ENCODE results near the gene ZNF354C. TPM values are rescaled to one million over a fixed set of nuclear protein-coding genes. Genes with fewer than 3 reads are reported as not detected.
A peak's percentile ranks its signal among the peaks of the same experiment; 100 is the strongest.

The ZNF354C gene
- 1 to 10 TPM; 3.5 to 4.8 (median 4.4) TPM for total RNA-seq (2021; fragmentation: NEBNext Ultra II Directional; extraction: Animal tissue kit (Norgen Biotek cat#: 25700))
- long read RNA-seq, partial matches to known transcripts, result 0 of 1 reads
- long read RNA-seq, other reads (novel, unspliced or antisense), result 1 of 1 reads

DNA sequence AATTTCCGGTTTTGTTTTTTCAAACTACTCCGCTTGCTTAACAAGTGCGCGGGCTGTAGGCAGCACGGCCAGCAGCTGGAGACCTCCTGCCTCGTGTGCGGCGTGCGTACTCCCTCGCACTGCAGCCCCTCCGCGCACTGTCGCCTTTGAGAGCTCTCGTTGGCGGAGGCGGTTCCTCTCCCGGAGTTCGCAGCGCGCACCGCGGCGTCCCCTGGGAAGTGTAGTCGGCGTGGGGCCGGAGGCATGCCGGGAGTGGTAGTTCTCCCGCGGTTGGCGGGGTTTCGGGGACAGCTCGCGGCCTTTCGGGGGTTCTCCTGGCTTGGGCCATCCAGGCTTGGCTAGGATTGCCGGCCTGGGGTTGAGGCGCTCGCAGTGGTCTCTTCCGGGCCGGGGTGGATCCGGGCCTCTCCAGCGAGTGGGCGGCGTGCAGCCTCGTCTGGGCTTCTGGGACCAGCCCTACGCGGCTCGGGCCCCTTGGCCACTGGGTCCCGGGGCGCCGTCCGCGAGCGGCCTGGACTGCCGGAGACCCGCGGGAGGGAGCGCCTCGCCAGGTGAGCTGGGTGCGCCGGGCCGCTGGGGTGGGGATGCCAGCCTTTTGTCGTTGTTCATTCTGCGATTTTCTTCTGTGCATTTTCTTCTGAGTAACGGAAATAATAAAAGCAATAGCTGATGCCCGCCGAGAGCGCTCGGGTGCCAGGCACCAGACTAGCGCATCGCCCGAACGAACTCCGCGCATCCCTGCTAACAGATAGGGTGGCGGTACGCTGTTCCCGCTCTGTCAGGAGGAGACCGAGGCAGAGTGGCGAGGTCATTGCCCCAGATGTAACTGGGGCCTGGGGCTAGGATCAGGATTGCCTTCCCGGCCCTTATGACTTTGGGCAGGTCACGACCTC is at the start of gene ZNF354C:
TSS of gene ZNF354C (plus strand) at position 258 of the 893 bp plus-strand sequence. CDS start 1,696 bp downstream, outside the sequence.
- Mint-ChIP-seq H3K27me3 (ENCODE audit: insufficient read depth) (no peaks in the 10 kb centered on the region; the same call in 1 of the 2 replicates), H3K27ac (peak within 1 kb of the TSS; percentile 70), H3K9me3 (peaks cover 42% of the 10 kb centered on the region), H3K36me3 (ENCODE audit: low read depth) (peaks cover 47% of the 10 kb centered on the region), H3K4me1 (ENCODE audit: low read depth) (peaks cover 20% of the 10 kb centered on the region; the same call in 1 of the 2 replicates), H3K4me3 (peak within 1 kb of the TSS; percentile 93)
- DNase-seq, result peak; percentile 82
- TF ChIP-seq, protein P1, sequence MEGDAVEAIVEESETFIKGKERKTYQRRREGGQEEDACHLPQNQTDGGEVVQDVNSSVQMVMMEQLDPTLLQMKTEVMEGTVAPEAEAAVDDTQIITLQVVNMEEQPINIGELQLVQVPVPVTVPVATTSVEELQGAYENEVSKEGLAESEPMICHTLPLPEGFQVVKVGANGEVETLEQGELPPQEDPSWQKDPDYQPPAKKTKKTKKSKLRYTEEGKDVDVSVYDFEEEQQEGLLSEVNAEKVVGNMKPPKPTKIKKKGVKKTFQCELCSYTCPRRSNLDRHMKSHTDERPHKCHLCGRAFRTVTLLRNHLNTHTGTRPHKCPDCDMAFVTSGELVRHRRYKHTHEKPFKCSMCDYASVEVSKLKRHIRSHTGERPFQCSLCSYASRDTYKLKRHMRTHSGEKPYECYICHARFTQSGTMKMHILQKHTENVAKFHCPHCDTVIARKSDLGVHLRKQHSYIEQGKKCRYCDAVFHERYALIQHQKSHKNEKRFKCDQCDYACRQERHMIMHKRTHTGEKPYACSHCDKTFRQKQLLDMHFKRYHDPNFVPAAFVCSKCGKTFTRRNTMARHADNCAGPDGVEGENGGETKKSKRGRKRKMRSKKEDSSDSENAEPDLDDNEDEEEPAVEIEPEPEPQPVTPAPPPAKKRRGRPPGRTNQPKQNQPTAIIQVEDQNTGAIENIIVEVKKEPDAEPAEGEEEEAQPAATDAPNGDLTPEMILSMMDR (IDR thresholded peaks at IDR 0.05), result no peak

GRCh38 chr5:179023528-179024189 is 36.5 kb upstream of the ZNF354C start, which contains the start of gene ZNF879:
TSS of gene ZNF879 (plus strand) at chr5:179023804. CDS start at chr5:179025005, 1,201 bp downstream.
- DNase-seq, result peak; percentile 94
- peaks cover 25% of the 10 kb centered on the region for H3K9me3 Mint-ChIP-seq
- TF ChIP-seq, protein P1 (IDR thresholded peaks at IDR 0.05), result no peak
- H3K27me3 Mint-ChIP-seq (ENCODE audit: insufficient read depth), result no peaks in the 10 kb centered on the region; the same call in 1 of the 2 replicates
- peaks cover 30% of the 10 kb centered on the region for H3K36me3 Mint-ChIP-seq (ENCODE audit: low read depth)
- H3K4me1 Mint-ChIP-seq (ENCODE audit: low read depth), result peaks cover 14% of the 10 kb centered on the region
- H3K4me3 Mint-ChIP-seq, result peak within 1 kb of the TSS; percentile 89
- H3K27ac Mint-ChIP-seq, result peak within 1 kb of the TSS; percentile 74

- Mint-ChIP-seq H3K27ac (no peak overlapping the region), H3K36me3 (ENCODE audit: low read depth) (peaks cover 80% of the 10 kb centered on the region), H3K4me3 (no peak overlapping the region), H3K27me3 (ENCODE audit: insufficient read depth) (no peaks in the 10 kb centered on the region), H3K9me3 (peaks cover 99% of the 10 kb centered on the region), H3K4me1 (ENCODE audit: low read depth) (no peaks in the 10 kb centered on the region)
- no peak for DNase-seq
- TF ChIP-seq, protein P1 (IDR thresholded peaks at IDR 0.05), result no peak
Measured at GRCh38 chr5:179033004-179033580, 27.1 kb upstream of the ZNF354C start.

- Mint-ChIP-seq H3K27ac (no peak overlapping the region), H3K4me3 (no peak overlapping the region), H3K4me1 (ENCODE audit: low read depth) (no peaks in the 10 kb centered on the region), H3K36me3 (ENCODE audit: low read depth) (peaks cover 10% of the 10 kb centered on the region), H3K27me3 (ENCODE audit: insufficient read depth) (no peaks in the 10 kb centered on the region; the same call in 1 of the 2 replicates), H3K9me3 (peaks cover 55% of the 10 kb centered on the region)
- TF ChIP-seq, protein P1 (IDR thresholded peaks at IDR 0.05), result no peak
- no peak for DNase-seq
Measured at GRCh38 chr5:179044765-179045164, 15.4 kb upstream of the ZNF354C start.

GRCh38 chr5:179051784-179052183 is 8.4 kb upstream of the ZNF354C start:
- TF ChIP-seq, protein P1 (IDR thresholded peaks at IDR 0.05), result no peak
- Mint-ChIP-seq H3K4me3 (no peak overlapping the region), H3K36me3 (ENCODE audit: low read depth) (peaks cover 10% of the 10 kb centered on the region), H3K4me1 (ENCODE audit: low read depth) (no peaks in the 10 kb centered on the region), H3K27ac (no peak overlapping the region), H3K27me3 (ENCODE audit: insufficient read depth) (peaks cover 4% of the 10 kb centered on the region), H3K9me3 (peaks cover 29% of the 10 kb centered on the region)
- DNase-seq, result no peak

Data from HFFc6 (cell line).